Activated CD8-positive, alpha-beta T cell treated with anti-CD3 and anti-CD28 coated beads for 36 hours (primary cell): ENCODE measurements around the gene RMI2. TPM values are rescaled to one million over a fixed set of nuclear protein-coding genes. Genes with fewer than 3 reads are reported as not detected.

Experiments
- ATAC-seq: fragments of 200-7000 bp; cut with Tn5 transposase; one replicate; pipeline ENCODE4 v1.10.0; 2021; ENCODE audit warnings: mild to moderate bottlenecking, moderate library complexity
- CTCF ChIA-PET: fragments of 350-600 bp; sonication (Branson Sonifier 250); formaldehyde crosslinking; loops from one replicate; lab custom pipeline; 2021; ENCODE audit warnings: antibody characterized with exemption; lab: Charles Lee
- POLR2A ChIA-PET: fragments of 350-600 bp; sonication (Branson Sonifier 250); formaldehyde crosslinking; loops from one replicate; lab custom pipeline; 2021; ENCODE audit warnings: antibody characterized with exemption; lab: Charles Lee
- DNase-seq: peaks from one replicate; pipeline ENCODE4 v3.0.0-alpha.2; 2020
- H3K27ac Mint-ChIP-seq: one replicate; pipeline ENCODE4 v1.8.0; 2021; ENCODE audit warnings: mild to moderate bottlenecking, mixed read lengths
- H3K27me3 Mint-ChIP-seq: one replicate; pipeline ENCODE4 v1.8.0; 2021; ENCODE audit warnings: mixed read lengths
- H3K36me3 Mint-ChIP-seq: one replicate; pipeline ENCODE4 v1.8.0; 2021; ENCODE audit warnings: low read depth, mixed read lengths
- H3K4me1 Mint-ChIP-seq: one replicate; pipeline ENCODE4 v1.8.0; 2021; ENCODE audit warnings: low read depth, mixed read lengths
- H3K4me3 Mint-ChIP-seq: one replicate; pipeline ENCODE4 v1.8.0; 2021; ENCODE audit warnings: mild to moderate bottlenecking, moderate library complexity, mixed read lengths
- H3K9me3 Mint-ChIP-seq: one replicate; pipeline ENCODE4 v1.8.0; 2021; ENCODE audit warnings: mixed read lengths
- intact Hi-C: fragments of 100-400 bp; cut with micrococcal nuclease; formaldehyde crosslinking; loops from one replicate; pipeline ENCODE4 v1.10.0; 2022
- total RNA-seq, 2 experiments: library from RNA; stranded (reverse); gene quantifications; one replicate each; pipeline ENCODE4 v1.2.3, GENCODE V29; 2021
- TF ChIP-seq, protein P1 (sequence below): fragments of 200-600 bp; IDR thresholded peaks from one replicate; pipeline ENCODE4 v1.8.0; 2022; ENCODE audit warnings: antibody characterized with exemption, mild to moderate bottlenecking

The RMI2 gene
- total RNA-seq, 2 experiments from 2014 or later: 53.1 to 57.7 TPM

DNA sequence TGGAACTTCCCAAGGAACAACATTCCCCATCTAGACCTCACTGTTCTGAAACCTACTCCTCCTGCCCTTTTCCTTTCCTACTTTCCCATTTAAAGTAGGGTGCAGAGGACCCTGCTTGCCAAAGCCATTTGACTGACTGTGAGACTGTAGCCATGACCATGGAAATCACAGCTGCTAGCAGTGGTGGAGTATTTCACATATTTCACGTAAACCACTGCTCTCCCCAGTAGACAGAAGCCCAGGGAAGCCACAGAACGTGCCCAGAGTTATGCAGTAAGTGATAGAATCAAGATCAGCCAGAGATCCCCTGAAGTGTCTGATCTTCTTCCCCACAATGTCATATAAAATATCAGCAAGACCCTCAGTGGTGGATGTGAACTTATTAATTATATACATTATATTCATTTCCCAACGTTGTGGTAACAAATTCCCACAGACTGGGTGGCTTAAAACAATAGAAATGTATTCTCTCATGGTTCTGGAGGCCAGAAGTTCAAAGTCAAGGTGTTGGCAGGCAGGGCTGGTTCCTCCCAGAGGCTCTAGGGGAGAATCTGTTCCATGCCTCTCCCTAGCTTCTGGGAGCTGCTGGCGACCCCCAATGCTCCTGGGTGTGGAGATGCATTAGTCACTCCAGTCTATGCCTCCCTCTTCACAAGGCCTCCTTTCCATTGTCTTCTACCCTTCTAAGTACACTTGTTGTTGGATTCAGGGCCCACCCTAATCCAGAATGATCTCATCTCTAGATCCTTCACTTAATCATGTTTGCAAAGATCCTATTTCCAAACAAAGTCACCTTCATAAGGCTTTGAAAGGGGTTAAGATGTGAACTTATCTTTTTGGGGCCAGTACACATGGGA lies 43.4 kb upstream of the RMI2 start:
- Mint-ChIP-seq H3K27ac (no peak overlapping the region), H3K4me3 (no peak overlapping the region), H3K27me3 (no peaks in the 10 kb centered on the region), H3K9me3 (no peaks in the 10 kb centered on the region), H3K36me3 (no peaks in the 10 kb centered on the region), H3K4me1 (peaks cover 21% of the 10 kb centered on the region)
- DNase-seq (no peak), ATAC-seq (no peak)
- TF ChIP-seq, protein P1, sequence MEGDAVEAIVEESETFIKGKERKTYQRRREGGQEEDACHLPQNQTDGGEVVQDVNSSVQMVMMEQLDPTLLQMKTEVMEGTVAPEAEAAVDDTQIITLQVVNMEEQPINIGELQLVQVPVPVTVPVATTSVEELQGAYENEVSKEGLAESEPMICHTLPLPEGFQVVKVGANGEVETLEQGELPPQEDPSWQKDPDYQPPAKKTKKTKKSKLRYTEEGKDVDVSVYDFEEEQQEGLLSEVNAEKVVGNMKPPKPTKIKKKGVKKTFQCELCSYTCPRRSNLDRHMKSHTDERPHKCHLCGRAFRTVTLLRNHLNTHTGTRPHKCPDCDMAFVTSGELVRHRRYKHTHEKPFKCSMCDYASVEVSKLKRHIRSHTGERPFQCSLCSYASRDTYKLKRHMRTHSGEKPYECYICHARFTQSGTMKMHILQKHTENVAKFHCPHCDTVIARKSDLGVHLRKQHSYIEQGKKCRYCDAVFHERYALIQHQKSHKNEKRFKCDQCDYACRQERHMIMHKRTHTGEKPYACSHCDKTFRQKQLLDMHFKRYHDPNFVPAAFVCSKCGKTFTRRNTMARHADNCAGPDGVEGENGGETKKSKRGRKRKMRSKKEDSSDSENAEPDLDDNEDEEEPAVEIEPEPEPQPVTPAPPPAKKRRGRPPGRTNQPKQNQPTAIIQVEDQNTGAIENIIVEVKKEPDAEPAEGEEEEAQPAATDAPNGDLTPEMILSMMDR: no peak
- ChIA-PET POLR2A (interaction anchor here (1.1 to 1.2 kb wide), 2 partner anchors 38 to 66 kb away, joined by 3 to 4 read pairs; no protein-coding TSS in a partner anchor), CTCF (no interaction called here)
- intact Hi-C loops: no loop called here

DNA sequence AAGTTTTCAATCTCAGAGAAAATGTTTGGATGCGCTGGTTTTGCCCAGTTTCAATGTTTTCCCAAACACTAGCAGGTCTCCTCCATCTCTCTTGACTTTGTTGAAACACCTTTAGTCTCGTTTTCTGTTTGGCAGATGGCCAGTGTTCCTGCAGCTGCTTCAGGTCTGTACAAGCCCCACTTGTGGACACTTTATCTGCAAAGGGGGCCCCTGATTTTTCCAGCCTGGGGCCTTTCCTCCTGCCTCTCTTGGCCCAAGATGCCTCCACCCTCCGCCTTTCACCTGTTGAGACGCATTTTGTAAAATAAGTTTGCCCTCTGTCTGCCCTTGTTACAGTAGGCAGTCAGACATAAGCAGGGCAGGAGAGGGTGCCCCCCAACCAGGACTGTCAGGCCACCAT lies 42.3 kb upstream of the RMI2 start:
- Mint-ChIP-seq H3K9me3 (no peaks in the 10 kb centered on the region), H3K27me3 (no peaks in the 10 kb centered on the region), H3K27ac (no peak overlapping the region), H3K4me3 (no peak overlapping the region), H3K4me1 (peaks cover 10% of the 10 kb centered on the region), H3K36me3 (no peaks in the 10 kb centered on the region)
- POLR2A ChIA-PET: interaction anchor here (1.1 to 1.2 kb wide), 2 partner anchors 37 to 65 kb away, joined by 3 to 4 read pairs; no protein-coding TSS in a partner anchor
- DNase-seq (no peak), ATAC-seq (no peak)
- intact Hi-C loops: no loop called here
- CTCF ChIA-PET: no interaction called here
- TF ChIP-seq, protein P1: no peak

DNA sequence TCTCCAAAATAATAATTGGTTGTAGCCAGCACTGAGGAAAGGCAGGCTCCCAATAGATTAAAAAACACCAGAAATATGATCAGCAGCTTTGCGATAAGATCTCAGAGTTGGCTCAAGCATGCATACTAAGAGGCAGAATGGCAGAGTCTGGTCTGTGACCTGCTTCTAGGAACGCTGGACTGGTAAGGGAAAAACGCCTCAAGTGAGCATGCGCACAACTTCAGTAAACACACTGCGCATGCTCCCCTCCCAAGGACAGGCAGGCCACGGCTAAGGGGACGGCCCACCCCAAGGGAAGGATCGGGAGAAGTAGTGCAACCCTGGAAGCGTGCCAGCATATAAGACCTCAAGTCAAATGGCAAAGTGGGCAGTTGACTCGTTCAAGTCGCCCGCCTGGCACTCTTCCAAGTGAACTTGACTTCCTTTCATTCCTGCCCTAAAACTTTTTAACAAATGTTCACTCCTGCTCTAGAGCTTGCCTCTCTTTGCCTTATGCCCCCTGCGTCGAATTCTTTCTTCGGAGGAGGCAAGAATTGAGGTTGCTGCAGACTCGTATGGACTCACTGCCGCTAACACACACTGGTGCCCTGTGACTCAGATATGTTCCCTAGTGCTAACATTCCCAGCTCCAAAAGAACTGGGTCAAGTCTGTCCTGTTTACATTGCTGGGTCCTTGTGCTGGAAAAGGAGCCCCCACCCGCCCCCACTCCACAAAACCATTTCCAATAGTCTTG lies 41.7 kb upstream of the RMI2 start:
- Mint-ChIP-seq H3K36me3 (no peaks in the 10 kb centered on the region), H3K4me3 (no peak overlapping the region), H3K4me1 (peaks cover 7% of the 10 kb centered on the region), H3K27me3 (no peaks in the 10 kb centered on the region), H3K27ac (no peak overlapping the region), H3K9me3 (no peaks in the 10 kb centered on the region)
- intact Hi-C loops: no loop called here
- ATAC-seq: no peak
- CTCF ChIA-PET: no interaction called here
- TF ChIP-seq, protein P1: no peak
- DNase-seq: no peak
- POLR2A ChIA-PET: interaction anchor here (1.1 to 1.2 kb wide), 2 partner anchors 37 to 64 kb away, joined by 3 to 4 read pairs; no protein-coding TSS in a partner anchor

DNA sequence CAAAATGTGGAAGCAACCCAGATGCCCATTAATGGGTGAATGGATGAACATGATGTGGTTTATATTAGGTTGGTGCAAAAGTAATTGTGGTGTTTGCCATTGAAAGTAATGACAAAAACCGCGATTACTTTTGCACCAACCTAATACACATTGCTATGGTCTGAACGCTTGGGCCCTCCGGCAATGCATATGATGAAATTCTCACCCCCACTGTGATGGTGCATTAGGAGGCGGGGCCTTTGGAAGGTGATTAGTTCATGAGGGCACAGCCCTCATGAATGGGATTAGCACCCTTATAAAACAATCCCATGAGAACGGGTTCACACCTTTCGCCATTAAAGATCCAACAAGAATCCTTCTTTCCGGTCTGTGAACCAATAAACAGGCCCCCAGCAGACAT lies 38.9 kb upstream of the RMI2 start:
- DNase-seq (no peak), ATAC-seq (no peak)
- Mint-ChIP-seq H3K27ac (no peak overlapping the region), H3K4me1 (peaks cover 24% of the 10 kb centered on the region), H3K27me3 (no peaks in the 10 kb centered on the region), H3K36me3 (no peaks in the 10 kb centered on the region), H3K9me3 (no peaks in the 10 kb centered on the region), H3K4me3 (no peak overlapping the region)
- CTCF ChIA-PET: no interaction called here
- intact Hi-C loops: no loop called here
- TF ChIP-seq, protein P1: no peak
- POLR2A ChIA-PET: no interaction called here
